Ramos (cell line): ENCODE measurements around the gene CAMTA1.
"Not testable (repeated sequence)": the region's sequence is repeated elsewhere in the genome, so short reads cannot be mapped to it uniquely, and the experiment has no call there.

ENCODE experiments used
- in situ Hi-C: fragments of 300-500 bp; cut with MboI; formaldehyde crosslinking; loops from one replicate; pipeline ENCODE4 v1.14.3; 2022; ENCODE audit warnings: low sequenced_read_pairs; ENCODE audit not compliant: unreplicated experiment

CAMTA1 gene

GRCh38 chr1:7705048-7705907, 920.0 kb downstream of the CAMTA1 start:
- in situ Hi-C loops: no loop called here

- in situ Hi-C loops: no loop called here
Measured at GRCh38 chr1:7705908-7706216, 920.6 kb downstream of the CAMTA1 start.

- in situ Hi-C loops: no loop called here
Measured at GRCh38 chr1:7707527-7707926, 922.3 kb downstream of the CAMTA1 start.

GRCh38 chr1:7708065-7708464, 922.8 kb downstream of the CAMTA1 start:
- in situ Hi-C loops: not testable (repeated sequence)

- in situ Hi-C loops: no loop called here
Measured at GRCh38 chr1:7710859-7711258, 925.6 kb downstream of the CAMTA1 start.

- in situ Hi-C loops: no loop called here
Measured at GRCh38 chr1:7712731-7713323, 927.6 kb downstream of the CAMTA1 start.

GRCh38 chr1:7716506-7716905, 931.3 kb downstream of the CAMTA1 start:
- in situ Hi-C loops: no loop called here

GRCh38 chr1:7717748-7718368, 932.6 kb downstream of the CAMTA1 start:
- in situ Hi-C loops: no loop called here

GRCh38 chr1:7719468-7720094, 934.3 kb downstream of the CAMTA1 start:
- in situ Hi-C loops: no loop called here

GRCh38 chr1:7721940-7722669, 936.9 kb downstream of the CAMTA1 start:
- in situ Hi-C loops: no loop called here

GRCh38 chr1:7722670-7723012, 937.4 kb downstream of the CAMTA1 start:
- in situ Hi-C loops: no loop called here

- in situ Hi-C loops: no loop called here
Measured at GRCh38 chr1:7726623-7727022, 941.4 kb downstream of the CAMTA1 start.

GRCh38 chr1:7727809-7728471, 942.7 kb downstream of the CAMTA1 start:
- in situ Hi-C loops: no loop called here

- in situ Hi-C loops: no loop called here
Measured at GRCh38 chr1:7729761-7730160, 944.5 kb downstream of the CAMTA1 start.

- in situ Hi-C loops: no loop called here
Measured at GRCh38 chr1:7732331-7732730, 947.1 kb downstream of the CAMTA1 start.

- in situ Hi-C loops: no loop called here
Measured at GRCh38 chr1:7733276-7733675, 948.0 kb downstream of the CAMTA1 start.

- in situ Hi-C loops: no loop called here
Measured at GRCh38 chr1:7738044-7738443, 952.8 kb downstream of the CAMTA1 start.

- in situ Hi-C loops: no loop called here
Measured at GRCh38 chr1:7743346-7743745, 958.1 kb downstream of the CAMTA1 start.

GRCh38 chr1:7744882-7745281, 959.6 kb downstream of the CAMTA1 start:
- in situ Hi-C loops: no loop called here

GRCh38 chr1:7745783-7746182, 960.5 kb downstream of the CAMTA1 start:
- in situ Hi-C loops: no loop called here
